DND-41 (cell line): Measurements from ENCODE around the gene IFNE.

Experiments
- ATAC-seq: fragments of 200-7000 bp; cut with Tn5 transposase; 3 replicates; pipeline ENCODE4 v1.9.1; 2021; ENCODE audit warnings: low read depth; ENCODE audit not compliant: insufficient read depth
- DNase-seq: peaks from one replicate; pipeline ENCODE4 v3.0.0-alpha.2; 2020
- H2AFZ ChIP-seq: 2 replicates; pipeline ENCODE4 v1.6.0; 2012; ENCODE audit warnings: low read depth, low read length
- H3K27ac ChIP-seq: 2 replicates; pipeline ENCODE4 v1.5.1; 2012; ENCODE audit warnings: low read length, inconsistent platforms
- H3K27me3 ChIP-seq: fragments of 200-600 bp; sonication (generic); 2 replicates; pipeline ENCODE4 v1.6.0; 2012; ENCODE audit warnings: low read length, mild to moderate bottlenecking, inconsistent platforms; ENCODE audit not compliant: insufficient read depth, poor library complexity
- H3K36me3 ChIP-seq: 2 replicates; pipeline ENCODE4 v1.5.1; 2012; ENCODE audit warnings: low read length, inconsistent platforms; ENCODE audit not compliant: insufficient read depth
- H3K4me1 ChIP-seq: 2 replicates; pipeline ENCODE4 v1.5.1; 2012; ENCODE audit warnings: mild to moderate bottlenecking, low read length; ENCODE audit not compliant: insufficient read depth
- H3K4me2 ChIP-seq: 2 replicates; pipeline ENCODE4 v1.6.0; 2012; ENCODE audit warnings: mild to moderate bottlenecking, moderate library complexity, low read length, inconsistent platforms; ENCODE audit not compliant: insufficient read depth
- H3K4me3 ChIP-seq, 2 experiments: fragments of 200-600 bp in 1 of 2; shearing (Covaris generic) in 1 of 2; 2 replicates each; pipeline ENCODE4 v1.5.1; 2012 to 2016; ENCODE audit warnings: inconsistent platforms in 2 of 2, low read length in 2 of 2, mild to moderate bottlenecking in 2 of 2, low read depth in 1 of 2, moderate library complexity in 1 of 2
- H3K79me2 ChIP-seq: 2 replicates; pipeline ENCODE4 v1.6.0; 2012; ENCODE audit warnings: low read length, inconsistent platforms; ENCODE audit not compliant: insufficient read depth
- H3K9ac ChIP-seq: 2 replicates; pipeline ENCODE4 v1.6.0; 2012; ENCODE audit warnings: low read depth, mild to moderate bottlenecking, inconsistent platforms, low read length, moderate library complexity
- H3K9me3 ChIP-seq: 2 replicates; pipeline ENCODE4 v1.5.1; 2012; ENCODE audit warnings: low read length, moderate library complexity, mild to moderate bottlenecking, inconsistent platforms; ENCODE audit not compliant: insufficient read depth, severe bottlenecking
- H4K20me1 ChIP-seq: 2 replicates; pipeline ENCODE4 v1.6.0; 2012; ENCODE audit warnings: low read length; ENCODE audit not compliant: insufficient read depth
- EZH2 ChIP-seq: IDR thresholded peaks from 3 replicates; pipeline ENCODE4 v1.6.1; 2012; ENCODE audit warnings: borderline replicate concordance, low read depth, mild to moderate bottlenecking, moderate library complexity, low read length, inconsistent platforms; ENCODE audit not compliant: severe bottlenecking
- TF ChIP-seq, protein P1 (sequence below): IDR thresholded peaks from 2 replicates; pipeline ENCODE4 v1.5.1; 2012; ENCODE audit warnings: borderline replicate concordance, low read length, moderate library complexity, mild to moderate bottlenecking; ENCODE audit not compliant: poor library complexity, severe bottlenecking; ENCODE audit errors: extremely low read depth

IFNE gene

DNA sequence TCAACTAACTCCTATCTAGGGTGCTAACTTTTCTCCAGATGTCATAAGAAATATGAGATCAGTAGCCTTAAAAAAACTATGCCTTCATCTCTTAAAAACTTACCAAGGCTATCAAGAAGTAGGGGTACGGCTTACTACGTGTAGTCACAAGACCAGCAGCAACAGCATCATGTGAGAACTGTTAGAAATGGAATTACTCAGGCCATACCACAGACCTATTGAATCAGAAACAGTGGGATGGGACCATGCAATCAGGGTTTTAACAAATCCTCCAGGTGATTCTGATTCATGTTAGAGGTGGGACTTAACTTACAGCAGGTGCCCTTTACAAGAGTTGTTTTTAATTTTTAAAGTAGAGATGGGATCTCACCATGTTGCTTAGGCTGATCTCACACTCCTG, 4.6 kb downstream of the IFNE start:
- Histone ChIP-seq H2AFZ (no peak overlapping the region), H3K4me2 (no peak overlapping the region), H3K9me3 (no peaks in the 10 kb centered on the region), H3K4me3 (no peak overlapping the region), H3K36me3 (no peaks in the 10 kb centered on the region), H4K20me1 (no peaks in the 10 kb centered on the region), H3K9ac (no peak overlapping the region), H3K27ac (no peak overlapping the region), H3K4me1 (no peaks in the 10 kb centered on the region), H3K27me3 (peaks cover 5% of the 10 kb centered on the region), H3K79me2 (no peaks in the 10 kb centered on the region)
- no peak for TF ChIP-seq EZH2
- TF ChIP-seq, protein P1, sequence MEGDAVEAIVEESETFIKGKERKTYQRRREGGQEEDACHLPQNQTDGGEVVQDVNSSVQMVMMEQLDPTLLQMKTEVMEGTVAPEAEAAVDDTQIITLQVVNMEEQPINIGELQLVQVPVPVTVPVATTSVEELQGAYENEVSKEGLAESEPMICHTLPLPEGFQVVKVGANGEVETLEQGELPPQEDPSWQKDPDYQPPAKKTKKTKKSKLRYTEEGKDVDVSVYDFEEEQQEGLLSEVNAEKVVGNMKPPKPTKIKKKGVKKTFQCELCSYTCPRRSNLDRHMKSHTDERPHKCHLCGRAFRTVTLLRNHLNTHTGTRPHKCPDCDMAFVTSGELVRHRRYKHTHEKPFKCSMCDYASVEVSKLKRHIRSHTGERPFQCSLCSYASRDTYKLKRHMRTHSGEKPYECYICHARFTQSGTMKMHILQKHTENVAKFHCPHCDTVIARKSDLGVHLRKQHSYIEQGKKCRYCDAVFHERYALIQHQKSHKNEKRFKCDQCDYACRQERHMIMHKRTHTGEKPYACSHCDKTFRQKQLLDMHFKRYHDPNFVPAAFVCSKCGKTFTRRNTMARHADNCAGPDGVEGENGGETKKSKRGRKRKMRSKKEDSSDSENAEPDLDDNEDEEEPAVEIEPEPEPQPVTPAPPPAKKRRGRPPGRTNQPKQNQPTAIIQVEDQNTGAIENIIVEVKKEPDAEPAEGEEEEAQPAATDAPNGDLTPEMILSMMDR, result no peak
- no peak for ATAC-seq
- no peak for DNase-seq

DNA sequence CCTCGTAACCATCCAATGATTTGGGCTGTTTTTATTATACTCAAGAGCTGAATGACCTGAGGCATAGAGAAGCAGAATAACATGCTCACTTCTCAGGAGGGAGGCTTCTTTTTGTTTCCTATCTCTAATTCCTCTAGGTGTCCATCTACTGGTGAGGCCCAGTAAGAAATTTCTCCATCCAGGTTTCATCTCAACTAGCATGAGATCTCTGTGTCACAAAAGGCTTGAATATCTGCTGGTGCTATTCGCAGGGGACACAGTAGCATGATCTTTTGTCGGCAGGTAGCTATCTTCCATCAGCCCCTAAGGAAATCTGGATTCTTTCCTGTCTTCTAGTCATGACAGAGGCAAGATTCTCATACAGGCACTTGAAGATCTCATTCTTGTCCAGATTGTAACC, 8.9 kb downstream of the IFNE start:
- Histone ChIP-seq H3K4me1 (no peaks in the 10 kb centered on the region), H3K27ac (no peak overlapping the region), H3K9ac (no peak overlapping the region), H3K79me2 (no peaks in the 10 kb centered on the region), H3K27me3 (peaks cover 5% of the 10 kb centered on the region), H3K4me2 (no peak overlapping the region), H2AFZ (no peak overlapping the region), H3K9me3 (no peaks in the 10 kb centered on the region), H4K20me1 (no peaks in the 10 kb centered on the region), H3K36me3 (no peaks in the 10 kb centered on the region), H3K4me3 (no peak overlapping the region)
- ATAC-seq, result no peak
- TF ChIP-seq, protein P1, result no peak
- TF ChIP-seq EZH2, result no peak
- no peak for DNase-seq

DNA sequence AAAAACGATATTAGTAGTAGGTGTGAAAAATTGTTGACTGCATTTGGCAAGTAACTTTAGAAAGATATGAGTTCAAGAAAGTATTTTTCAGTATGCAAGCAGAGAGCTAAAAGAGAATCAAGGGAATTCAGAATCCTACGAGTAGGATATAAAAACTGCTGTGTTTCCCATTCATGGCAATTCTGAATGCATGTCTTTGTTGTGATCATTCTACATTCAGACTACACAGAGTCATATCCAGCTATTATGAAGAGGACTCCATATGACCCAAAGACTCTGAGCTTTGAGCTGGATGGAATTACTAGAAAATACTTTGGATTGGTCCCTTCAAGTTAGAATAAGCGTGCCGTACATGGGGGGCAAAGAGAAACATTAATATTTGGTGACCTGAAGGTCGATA, 12.0 kb downstream of the IFNE start:
- Histone ChIP-seq H3K79me2 (no peaks in the 10 kb centered on the region), H3K27ac (no peak overlapping the region), H3K4me1 (no peaks in the 10 kb centered on the region), H3K36me3 (no peaks in the 10 kb centered on the region), H3K9me3 (no peaks in the 10 kb centered on the region), H3K4me2 (no peak overlapping the region), H3K4me3 (no peak overlapping the region), H3K27me3 (peaks cover 5% of the 10 kb centered on the region), H4K20me1 (no peaks in the 10 kb centered on the region), H3K9ac (no peak overlapping the region), H2AFZ (no peak overlapping the region)
- ATAC-seq, result no peak
- no peak for DNase-seq
- no peak for TF ChIP-seq EZH2
- TF ChIP-seq, protein P1, result no peak
